Gastroesophageal sphincter (tissue), 3 donors: ENCODE measurements around the gene B3GLCT.

Experiments
- POLR2A ChIP-seq, 2 donors: fragments of 450-650 bp; IDR thresholded peaks; one replicate each; pipeline ENCODE4 v1.6.1; 2017; ENCODE audit warnings: antibody characterized with exemption in 2 of 2, mild to moderate bottlenecking in 2 of 2, moderate library complexity in 1 of 2
- TF ChIP-seq, protein P1 (sequence below), 4 experiments: fragments of 200-600 bp in 2 of 4; fragments of 450-650 bp in 2 of 4; sonication (generic) in 1 of 4; IDR thresholded peaks; one replicate each; pipeline ENCODE4 v1.5.1; 2017 to 2019; ENCODE audit warnings: antibody characterized with exemption in 4 of 4, mild to moderate bottlenecking in 2 of 4, moderate library complexity in 2 of 4

DNA sequence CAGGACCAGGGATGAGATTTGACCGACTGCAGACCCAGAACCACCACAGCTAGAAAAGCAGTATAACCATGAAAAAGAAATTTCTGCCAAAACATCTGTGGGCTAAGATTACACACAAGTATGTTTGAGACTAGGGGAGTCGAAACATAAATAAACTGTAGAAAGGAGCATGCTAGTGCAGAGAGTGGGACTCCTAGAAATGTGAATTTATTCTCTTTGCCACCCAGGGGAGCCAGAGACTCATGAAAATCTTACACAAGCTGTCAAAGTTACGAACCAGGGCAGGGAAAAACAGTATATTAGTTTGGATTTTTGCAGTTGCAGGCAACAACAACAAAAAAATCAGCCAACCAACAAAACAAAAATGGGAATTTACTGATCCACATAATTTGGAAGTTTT, 25.8 kb upstream of the B3GLCT start:
- TF ChIP-seq POLR2A (IDR thresholded peaks at IDR 0.05) = no peak
- TF ChIP-seq, protein P1, sequence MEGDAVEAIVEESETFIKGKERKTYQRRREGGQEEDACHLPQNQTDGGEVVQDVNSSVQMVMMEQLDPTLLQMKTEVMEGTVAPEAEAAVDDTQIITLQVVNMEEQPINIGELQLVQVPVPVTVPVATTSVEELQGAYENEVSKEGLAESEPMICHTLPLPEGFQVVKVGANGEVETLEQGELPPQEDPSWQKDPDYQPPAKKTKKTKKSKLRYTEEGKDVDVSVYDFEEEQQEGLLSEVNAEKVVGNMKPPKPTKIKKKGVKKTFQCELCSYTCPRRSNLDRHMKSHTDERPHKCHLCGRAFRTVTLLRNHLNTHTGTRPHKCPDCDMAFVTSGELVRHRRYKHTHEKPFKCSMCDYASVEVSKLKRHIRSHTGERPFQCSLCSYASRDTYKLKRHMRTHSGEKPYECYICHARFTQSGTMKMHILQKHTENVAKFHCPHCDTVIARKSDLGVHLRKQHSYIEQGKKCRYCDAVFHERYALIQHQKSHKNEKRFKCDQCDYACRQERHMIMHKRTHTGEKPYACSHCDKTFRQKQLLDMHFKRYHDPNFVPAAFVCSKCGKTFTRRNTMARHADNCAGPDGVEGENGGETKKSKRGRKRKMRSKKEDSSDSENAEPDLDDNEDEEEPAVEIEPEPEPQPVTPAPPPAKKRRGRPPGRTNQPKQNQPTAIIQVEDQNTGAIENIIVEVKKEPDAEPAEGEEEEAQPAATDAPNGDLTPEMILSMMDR (IDR thresholded peaks at IDR 0.05) = no peak
